Embryonic facial prominence (tissue), 1 donor: ENCODE measurements around the gene HSFX3.
"Not testable (repeated sequence)": the region's sequence is repeated elsewhere in the genome, so short reads cannot be mapped to it uniquely, and the experiment has no call there.

Experiments
- DNase-seq: peaks from one replicate; pipeline ENCODE4 v3.0.0-alpha.2; 2016; ENCODE audit errors: extremely low spot score

Gene HSFX3

DNA sequence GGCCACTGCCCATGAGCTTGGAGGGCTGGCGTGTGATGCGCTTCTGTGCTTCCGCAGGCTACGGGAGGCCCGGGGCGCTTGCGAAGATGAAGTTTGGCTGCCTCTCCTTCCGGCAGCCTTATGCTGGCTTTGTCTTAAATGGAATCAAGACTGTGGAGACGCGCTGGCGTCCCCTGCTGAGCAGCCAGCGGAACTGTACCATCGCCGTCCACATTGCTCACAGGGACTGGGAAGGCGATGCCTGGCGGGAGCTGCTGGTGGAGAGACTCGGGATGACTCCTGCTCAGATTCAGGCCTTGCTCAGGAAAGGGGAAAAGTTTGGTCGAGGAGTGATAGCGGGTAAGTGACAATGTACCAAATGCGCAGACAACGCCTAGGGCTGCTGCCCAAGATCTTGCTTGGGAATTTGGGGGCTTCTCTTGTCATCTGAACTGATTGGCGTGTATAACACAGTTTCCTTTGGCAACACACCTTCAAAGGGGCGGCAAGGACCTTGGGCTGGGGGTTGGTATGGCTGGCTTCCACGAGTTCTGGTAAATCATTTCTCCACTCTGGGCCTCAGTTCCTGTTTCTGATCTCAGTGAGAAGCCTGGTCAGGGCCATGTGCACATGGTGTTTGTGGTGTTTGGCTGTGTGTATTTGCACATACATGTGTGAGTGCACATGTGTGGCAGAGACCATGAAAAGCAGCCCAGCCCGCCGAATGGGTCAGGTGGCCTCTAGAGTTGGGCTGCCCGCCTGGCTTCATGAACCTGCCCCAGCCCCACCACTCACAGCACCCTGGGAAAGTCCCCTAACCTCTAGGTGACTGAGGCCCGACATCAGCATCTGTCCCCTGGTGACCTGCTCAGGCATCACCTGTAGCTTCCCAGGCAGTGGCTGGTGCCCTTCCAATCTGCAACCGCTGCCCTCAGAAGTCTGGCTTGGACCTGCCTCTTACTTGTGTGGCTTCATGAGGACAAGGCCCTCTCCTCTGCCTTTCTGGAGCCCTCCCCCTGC lies 3.9 kb downstream of the HSFX3 start:
- not testable (repeated sequence) for DNase-seq

DNA sequence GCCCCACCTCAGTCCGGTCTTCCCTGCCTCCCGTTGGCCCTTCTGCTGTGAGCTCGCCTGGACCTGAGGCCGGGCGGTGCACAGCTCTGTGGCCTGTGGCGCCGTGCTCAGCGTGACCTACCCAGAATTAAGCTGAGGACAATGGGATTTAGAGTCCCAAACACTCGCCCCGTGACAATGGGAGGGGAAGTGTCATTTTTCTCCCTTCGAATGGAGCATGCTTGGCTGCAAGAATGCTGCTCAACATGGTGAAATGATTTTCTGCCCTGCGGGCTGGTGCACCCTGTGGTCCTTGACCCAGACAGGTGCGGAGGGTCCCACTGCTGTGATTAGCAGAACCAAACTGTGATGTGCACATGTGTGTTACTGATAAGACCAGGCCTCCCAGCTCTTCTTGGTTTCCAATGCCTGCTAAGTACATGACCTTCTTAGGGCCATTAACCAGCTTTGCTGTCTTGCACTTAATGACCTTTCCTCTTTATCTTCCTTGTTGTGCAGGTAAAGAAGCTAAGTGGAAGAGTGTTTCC lies 8.1 kb downstream of the HSFX3 start:
- DNase-seq = no peak

- peak; percentile 79 for DNase-seq
These were observed 8.9 kb downstream of the HSFX3 start, which contains the start of gene EOLA1 for GRCh38 chrX:149540621-149541520. TSS of gene EOLA1 (plus strand) at chrX:149541012. CDS start at chrX:149545631, 4,619 bp downstream.

- peak; percentile 80 for DNase-seq
These were observed 9.5 kb downstream of the HSFX3 start for GRCh38 chrX:149540131-149540620.

- peak; percentile 82 for DNase-seq
These were observed 10.2 kb downstream of the HSFX3 start for GRCh38 chrX:149539283-149540130.

DNA sequence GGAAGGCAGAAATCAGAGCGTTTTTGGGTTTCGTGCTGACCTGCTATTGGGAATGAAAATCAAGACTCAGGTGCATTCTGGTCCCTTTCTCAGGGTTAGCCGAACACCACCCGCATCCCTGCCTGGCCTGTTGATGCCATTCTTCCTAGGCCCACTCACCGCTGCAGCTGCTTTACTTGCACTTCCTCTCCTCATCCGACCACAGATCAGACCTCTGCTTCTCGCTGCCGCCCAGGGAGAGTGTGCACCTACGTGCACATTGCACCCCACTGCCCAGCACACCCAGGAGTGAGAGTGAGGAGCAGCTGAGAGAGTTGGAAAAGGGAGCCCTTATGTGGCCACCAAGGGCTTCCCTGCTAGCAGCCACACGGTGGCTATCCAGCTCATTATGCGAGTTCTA lies 12.2 kb downstream of the HSFX3 start:
- not testable (repeated sequence) for DNase-seq

DNA sequence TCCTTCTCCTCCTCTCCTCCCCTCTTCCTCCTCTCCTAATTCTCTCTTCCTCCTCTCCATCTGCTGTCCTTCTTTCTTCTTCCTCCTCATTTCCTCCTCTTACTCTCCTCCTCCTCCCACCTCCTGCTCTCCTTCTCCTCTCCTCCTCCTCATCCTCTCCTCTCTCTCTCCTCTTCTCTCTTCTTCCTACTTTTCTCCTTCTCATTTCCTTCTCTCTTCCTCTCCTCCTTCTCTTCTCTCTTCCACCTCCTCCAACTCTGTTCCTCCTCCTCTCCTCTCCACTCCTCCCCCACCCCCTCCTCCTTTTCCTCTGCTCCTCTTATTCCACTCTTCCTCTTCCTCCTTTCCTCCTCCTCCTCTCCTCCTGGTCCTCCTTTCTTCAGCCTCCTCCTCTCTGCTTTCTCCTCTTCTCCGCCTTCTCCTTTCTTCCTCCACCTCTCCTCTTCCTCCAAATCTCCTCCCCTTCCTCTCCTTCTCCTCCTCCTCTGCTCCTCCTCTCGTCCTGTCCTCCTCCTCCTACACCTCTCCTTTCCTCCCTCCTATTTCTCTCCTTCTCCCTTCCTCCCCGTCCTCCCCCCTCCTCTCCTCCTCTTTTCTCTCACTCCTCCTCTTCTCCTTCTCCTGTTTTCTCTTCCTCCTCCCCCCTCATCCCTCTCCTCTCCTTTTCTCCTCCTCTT lies 14.7 kb downstream of the HSFX3 start:
- not testable (repeated sequence) for DNase-seq

DNA sequence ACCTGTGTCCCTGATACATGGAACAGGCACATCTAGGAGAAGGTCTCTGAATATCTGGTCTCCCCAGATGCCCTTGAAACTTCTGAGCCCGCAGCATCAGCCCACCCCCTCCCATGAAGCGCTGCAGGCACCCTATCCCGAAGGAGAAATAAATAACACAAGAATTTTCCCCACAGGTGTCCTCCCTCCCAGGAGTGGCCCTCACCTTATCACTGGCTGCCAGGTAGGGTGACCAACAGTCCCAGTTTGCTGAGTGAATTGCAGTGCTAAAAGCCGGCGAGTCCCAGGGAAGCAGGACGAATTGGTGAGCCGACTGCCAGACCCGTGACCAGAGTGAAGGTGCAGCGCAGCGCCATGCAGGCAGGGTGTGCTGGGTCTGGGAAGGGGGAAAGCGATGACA lies 15.7 kb downstream of the HSFX3 start:
- DNase-seq = not testable (repeated sequence)

GRCh38 chrX:149532868-149533267 lies 16.9 kb downstream of the HSFX3 start:
- DNase-seq = not testable (repeated sequence)

DNA sequence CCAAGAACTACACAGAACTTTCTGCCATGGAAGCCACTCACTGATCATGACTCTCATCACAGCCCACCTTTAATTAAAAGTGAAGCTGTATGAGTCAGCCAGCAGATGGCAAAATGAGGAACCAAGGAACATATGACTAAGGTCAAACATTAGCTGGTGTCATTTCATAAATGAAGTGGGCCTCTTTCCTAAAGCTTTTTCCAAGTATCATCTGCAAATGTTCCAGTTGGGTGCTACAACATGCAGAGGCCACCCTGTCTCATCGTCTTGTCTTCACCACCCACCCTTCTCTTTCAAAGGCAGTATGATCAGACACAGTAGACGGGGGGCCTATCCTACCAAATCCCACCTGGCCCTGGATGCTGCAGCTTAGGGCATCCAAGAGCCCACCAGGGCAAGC lies 18.1 kb downstream of the HSFX3 start:
- no peak for DNase-seq

DNA sequence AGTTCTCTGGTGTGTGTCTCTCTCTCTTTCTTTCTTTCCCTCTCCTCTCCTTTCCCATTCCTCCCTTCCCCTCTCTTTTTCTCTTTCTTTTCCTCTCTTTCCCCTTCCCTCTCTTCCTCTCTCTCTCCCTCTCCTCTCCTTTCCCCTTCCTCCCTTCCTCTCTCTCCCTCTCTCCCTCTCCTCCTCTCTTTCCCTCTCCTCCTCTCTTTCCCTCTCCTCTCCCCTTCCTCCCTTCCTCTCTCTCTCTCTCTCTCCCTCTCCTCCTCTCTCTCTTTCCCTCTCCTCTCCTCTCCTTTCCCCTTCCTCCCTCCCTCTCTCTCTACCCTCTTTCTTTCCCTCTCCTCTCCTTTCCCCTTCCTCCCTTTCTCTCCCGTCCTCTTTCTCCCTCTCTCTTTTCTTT lies 21.3 kb downstream of the HSFX3 start:
- DNase-seq = no peak

- no peak for DNase-seq
These were observed 22.0 kb downstream of the HSFX3 start for GRCh38 chrX:149527705-149528104.

DNA sequence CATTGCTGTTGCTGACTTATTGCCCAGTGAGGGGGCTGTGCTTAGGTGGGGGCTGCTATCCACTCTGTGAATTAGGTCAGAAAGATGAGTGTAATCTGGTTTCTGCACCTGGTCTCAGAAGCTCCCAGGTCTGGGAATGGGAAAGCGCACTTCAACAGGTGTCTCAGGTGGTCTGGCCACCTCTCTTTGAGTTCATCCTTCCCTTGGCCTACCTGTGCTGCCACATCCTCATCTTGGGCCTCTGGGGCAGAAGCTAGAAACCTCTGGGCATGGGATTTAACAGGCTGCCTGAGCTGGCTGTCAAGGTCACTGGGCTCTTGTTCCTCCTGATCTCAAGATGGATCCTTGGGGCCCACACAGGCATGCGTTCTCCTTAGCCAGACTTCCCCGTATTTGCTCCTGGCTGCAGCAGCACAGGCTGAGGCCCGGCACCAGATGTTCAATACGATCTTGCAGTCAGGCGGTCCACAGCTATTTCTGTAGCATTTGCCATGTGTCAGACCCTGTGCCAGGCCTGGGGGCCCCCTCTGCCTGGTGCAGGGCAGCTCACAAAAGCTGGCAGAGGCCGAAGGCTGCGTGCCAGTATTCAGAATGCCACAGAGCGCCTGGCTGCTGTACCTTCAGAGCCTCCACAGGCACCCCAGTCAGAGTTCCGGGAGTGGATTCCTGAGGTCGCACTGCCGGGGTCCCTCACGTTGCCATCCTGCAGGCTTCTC lies 23.2 kb downstream of the HSFX3 start:
- not testable (repeated sequence) for DNase-seq

DNA sequence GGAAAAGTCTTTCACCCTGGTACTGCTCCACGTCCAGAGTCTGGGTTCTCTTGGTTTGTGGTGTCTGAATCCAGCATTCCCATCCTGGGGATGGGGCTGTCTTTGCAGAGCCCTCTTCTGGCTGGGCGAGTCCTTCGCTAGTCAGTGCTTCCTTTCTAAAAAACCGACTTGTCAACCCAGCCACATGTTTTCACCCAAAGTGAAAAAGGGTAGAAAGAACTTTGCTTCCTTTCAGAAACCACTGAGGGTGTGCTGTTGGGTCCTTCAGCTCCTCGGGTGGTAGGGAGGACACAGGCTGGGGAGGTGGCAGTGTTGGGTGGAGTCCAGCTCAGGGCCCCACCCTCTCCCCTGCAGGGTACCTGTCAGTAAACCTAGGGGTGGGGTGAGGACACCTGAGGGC lies 23.8 kb downstream of the HSFX3 start:
- not testable (repeated sequence) for DNase-seq

- not testable (repeated sequence) for DNase-seq
These were observed 24.3 kb downstream of the HSFX3 start for GRCh38 chrX:149525389-149525788.

DNA sequence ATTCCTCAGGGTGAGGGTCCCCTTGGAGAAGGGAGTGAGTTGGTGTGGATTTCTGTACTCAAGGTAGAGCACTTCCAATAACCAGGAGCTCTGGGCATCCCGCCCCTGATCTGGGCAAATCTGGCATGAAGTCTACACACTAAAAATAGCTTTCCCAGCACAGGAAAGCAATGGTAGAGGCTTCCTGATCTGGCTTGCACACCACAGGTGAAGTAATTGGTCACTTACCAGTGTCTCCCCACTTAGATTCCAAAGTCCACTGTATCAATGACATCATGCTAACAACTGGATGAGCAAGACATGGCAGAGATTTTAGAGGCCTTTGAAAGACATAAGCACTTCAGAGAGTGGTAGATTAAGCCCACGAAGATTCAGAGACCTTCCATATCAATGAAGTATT lies 26.8 kb downstream of the HSFX3 start:
- DNase-seq = no peak

DNA sequence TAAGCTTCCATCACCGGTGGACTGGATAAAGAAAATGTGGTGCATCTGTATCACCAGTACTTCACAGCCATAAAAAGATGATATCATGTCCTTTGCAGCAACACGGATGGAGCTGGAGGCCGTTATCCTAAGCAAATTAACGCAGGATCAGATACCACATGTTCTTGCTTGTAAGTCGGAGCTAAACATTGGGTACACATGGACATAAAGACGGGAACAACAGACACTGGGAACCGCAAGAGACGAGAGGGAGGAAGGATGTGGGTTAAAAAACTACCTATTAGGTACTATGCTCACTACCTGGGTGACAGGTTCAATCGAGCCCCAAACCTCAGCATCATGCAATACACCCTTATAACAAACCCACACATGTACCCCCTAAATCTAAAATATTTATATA lies 28.3 kb downstream of the HSFX3 start:
- no peak for DNase-seq

DNA sequence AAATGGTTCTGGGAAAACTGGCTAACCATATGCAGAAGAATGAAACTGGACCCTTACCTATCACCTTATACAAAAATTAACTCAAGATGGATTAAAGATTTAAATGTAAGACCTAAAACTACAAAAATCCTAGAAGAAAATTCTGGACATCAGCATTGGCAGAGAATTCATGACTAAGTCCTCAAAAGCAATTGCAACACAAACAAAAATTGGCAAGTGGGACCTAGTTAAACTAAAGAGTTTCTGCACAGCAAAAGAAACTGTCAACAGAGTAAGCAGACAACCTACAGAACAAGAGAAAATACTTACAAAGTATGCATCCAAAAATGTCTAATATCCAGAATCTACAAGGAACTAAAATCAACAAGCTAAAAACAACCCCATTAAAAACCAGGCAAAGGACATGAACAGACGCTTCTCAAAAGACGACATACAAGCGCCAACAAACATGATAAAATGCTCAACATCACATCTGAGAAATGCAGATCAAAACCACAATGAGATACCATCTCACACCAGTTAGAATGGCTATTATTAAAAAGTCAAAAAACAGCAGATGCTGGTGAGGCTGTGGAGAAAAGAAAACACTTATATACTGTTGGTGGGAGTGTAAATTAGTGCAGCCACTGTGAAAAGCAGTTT lies 29.0 kb downstream of the HSFX3 start:
- not testable (repeated sequence) for DNase-seq

- DNase-seq = no peak
These were observed 31.5 kb downstream of the HSFX3 start for GRCh38 chrX:149518236-149518635.
